ENCODE measurements around the gene ABCC11.

The ABCC11 gene

DNA sequence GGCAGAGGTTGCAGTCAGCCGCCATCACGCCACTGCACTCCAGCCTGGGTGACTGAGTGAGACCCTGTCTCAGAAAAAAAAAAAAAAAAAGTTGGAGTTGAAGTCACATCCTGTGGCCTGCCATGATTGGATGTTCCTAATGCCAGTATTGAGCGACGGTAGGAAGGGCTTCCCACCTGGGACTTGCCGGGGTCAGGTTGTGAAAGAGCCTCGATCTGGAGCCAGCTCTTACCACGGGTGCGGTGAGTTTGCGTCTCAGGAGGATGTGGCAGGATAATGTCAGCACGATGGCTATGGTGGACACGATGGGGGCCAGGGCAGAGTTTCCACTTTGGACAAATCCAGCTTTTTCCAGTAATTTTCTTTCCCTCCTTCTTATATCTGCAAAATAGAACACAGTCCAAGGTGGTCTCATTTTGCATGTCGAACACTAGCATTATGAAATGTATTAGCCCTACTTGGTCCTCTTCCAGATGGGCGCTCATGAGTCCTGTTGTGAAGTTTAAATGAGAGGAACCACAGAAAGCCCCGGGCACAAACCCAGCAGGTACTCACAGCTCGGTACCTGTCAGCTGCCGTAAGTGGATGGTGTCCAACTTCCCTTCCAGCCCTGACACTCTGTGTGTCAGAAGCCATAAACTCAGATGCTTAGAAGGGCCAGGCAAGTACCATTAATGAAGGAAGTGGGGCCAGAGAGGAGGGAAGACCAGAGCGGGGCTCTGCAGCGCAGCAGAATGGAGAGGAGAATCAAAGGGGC, 113.7 kb downstream of the ABCC11 start:
- no peak for DNase-seq

DNA sequence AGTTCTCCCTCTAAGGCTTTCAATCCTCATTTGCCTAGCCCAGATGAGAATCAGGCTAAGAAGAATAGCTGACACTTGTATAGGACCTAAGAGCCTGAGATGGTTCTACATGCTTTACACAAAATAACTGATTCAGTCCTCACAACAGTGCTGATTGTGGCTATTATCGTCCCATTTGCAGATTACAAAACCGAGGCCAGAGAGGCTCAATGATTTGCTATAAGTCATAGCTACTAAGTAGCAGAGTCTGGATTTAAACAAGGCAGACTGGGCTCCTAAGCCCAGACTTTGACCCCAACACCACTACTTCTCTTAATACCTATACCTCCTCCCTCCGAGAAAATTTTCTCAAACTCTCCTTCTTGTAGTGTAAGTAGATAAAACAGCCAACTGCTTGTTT, 114.6 kb downstream of the ABCC11 start:
- DNase-seq = no peak

- DNase-seq = no peak
These were observed 116.0 kb downstream of the ABCC11 start for GRCh38 chr16:48131201-48131935.

- no peak for DNase-seq
These were observed 117.4 kb downstream of the ABCC11 start for GRCh38 chr16:48129926-48130325.

GRCh38 chr16:48128769-48129168, 118.6 kb downstream of the ABCC11 start:
- DNase-seq = no peak

DNA sequence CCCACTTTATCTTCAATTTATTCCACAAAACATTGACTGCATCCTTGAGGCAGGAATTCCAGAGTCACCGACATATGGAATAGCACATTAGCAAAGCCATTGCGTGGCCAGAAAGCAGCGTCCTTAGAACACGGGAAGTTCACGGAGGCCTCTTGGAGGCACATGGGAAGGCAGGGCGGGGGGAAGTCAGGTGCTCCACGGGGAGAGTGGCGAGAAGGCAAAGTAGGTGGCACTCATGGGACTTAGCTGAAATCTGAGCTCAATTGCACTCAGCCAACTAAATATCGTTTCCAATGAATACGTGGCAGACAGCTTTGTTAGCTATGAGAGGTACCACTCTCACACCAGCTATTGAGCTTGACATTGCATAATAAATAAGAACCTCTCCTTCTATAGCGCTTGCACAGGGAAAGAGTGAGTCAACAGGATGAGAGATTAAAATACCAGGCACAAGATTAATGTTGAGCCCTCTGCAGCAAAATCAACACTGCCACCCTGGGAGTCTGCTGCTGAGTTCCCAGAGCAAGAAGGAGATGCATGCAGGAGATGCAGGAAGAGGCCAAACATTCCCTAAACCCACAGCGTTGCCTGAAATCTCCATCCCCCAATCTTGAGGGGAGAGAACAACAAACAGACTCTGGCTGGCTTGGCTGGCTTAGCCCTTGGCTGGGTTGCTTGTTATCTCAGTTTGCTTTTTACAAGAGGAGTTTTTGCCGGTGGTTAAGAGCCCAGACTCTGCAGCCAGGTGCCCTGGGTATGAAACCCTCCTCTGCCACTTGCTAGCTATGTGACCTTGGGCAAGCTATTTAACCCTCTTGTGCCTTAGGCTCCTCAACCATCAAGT, 120.3 kb downstream of the ABCC11 start:
- DNase-seq = peak in 1 of 56 donors; percentile 13

DNA sequence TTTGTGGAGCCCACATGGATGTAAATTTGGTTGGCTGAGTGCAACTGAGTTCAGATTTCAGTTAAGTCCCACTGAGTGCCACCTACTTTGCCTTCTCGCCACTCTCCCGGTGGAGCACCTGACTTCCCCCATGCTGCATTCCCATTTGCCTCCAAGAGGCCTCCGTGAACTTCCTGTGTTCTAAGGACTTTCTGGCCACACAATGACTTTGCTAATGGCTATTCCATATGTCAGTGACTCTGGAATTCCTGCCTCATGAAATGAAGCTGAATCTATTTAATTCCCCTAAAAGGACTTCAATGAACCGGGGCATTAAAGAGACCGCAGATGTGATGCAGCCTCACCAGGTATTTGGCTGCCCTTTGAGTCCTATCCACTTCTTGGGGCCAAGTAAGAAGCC, 121.5 kb downstream of the ABCC11 start:
- no peak for DNase-seq

DNA sequence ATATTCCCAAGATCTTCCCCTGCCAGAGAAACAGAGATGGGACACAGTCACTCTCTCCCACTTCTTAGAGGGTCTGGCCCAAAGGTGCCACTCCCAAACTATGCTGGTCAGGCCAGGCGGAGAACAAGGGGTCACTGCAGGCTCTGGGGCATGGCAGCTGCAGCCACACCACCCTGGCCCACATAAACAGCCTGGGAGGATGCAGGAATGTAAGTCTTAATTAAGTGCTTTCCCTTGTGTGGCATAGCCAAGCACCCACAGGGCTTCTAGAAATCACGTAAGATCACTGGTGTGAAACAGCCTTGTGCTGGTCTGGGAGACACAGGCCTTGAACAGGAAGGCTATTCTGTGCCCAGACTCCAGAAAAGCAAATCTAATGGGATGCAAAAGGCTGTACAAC, 123.1 kb downstream of the ABCC11 start:
- DNase-seq = no peak

GRCh38 chr16:48123104-48123788, 124.1 kb downstream of the ABCC11 start:
- peak in 26 of 56 donors; percentile 5 to 62 (median 29) for DNase-seq

DNA sequence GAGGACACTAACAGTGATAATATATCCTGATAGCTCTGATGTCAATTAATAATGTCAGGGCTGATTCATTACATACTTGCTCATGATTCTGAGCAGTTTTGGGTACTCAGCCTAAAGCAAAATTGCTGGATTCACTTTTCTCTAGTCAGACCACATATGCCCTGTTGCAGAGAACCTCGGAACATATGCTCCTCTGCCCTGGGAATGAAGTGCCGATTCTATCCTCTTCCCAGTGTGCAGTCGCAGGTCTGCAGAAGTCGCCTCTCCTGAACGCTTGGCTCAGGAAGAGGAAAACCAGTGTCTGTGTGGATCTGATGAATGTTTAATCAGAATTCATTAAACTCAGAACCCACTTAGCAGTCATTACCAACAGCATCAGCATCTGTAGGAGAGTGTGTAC, 126.1 kb downstream of the ABCC11 start:
- no peak for DNase-seq

DNA sequence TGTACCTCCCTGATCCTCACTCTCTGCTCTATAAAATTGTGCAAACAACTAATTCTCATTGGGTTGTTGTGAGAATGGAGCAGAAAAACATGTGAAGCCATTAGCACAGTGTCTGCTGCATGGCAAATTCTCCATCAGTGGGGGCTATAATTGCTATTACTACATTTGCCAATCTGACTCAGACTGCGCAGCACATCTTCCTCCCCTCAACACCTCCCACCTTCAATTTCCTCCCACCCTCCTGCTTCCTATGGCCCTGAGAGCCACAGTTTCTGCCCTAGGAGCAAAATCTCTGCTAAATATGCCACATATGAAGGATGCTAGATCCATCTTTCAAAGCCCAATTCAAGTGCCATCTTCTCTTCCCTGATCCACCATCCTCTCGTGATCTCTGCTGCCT, 128.5 kb downstream of the ABCC11 start:
- peak in 1 of 56 donors; percentile 12 for DNase-seq

DNA sequence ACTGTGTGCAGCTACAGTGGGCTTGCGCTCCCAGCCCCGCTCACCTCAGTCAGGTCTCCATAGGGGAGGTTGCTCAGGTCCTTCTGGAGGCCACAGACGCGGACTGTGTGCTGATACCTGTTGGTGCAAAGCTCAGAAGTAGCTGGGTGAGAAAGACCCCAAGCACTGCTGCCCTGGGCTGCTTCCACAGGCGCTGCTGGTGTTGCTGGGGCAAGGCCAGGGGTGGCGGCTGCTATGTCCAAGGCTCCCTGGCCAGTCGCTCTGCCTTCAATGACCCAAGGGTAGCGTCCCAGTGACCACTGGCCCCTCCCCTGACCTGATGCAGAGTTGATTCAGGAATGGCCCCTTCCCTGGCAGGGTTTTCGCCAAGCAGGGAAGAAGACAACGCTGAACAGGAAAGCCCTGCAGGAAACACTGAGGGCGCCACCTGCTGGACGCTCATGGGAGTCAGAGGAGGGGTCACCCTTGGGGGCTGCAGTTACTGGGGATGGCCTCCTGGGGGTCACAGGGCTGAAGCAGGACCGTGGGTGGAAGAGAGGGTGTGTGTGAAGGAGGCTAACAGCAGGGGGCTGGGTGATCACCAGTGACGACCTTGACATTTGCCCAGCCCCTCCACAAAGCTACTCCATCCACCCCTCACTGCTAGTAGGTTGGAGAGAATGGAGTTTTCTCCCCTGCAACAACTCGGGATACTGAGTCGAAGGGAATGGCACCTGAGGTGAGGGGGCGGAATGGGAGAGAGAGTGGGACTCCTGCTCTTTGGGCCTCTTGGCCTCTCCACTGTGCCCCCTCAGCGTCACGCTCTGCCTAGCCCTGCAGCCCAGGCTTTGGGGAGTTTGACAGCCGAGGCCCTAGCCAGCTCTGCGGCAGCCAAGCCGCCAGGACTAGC, 129.9 kb downstream of the ABCC11 start:
- DNase-seq = peak in 15 of 56 donors; percentile 3 to 52 (median 17)

Measured in amygdala (tissue), 56 donors.